A549 (cell line): ENCODE measurements around the gene CACNA1I. TPM values are rescaled to one million over a fixed set of nuclear protein-coding genes. Genes with fewer than 3 reads are reported as not detected.

ENCODE experiments used
- ATAC-seq, 2 experiments: fragments of 200-7000 bp in 1 of 2; fragments of >200 bp in 1 of 2; cut with Nextera tagmentation in 1 of 2; cut with Tn5 transposase in 1 of 2; 3 replicates each; pipeline versions ENCODE4 v1.8.0 to v1.9.1; 2018 to 2020; ENCODE audit warnings: mild to moderate bottlenecking in 1 of 2, moderate library complexity in 1 of 2
- CTCF ChIA-PET: fragments of 300-600 bp; sonication (Branson Sonifier 250); formaldehyde crosslinking; extraction: SDS; loops from one replicate; lab custom pipeline; 2021; ENCODE audit warnings: antibody characterized with exemption, inconsistent platforms; lab: Yijun Ruan, JAX
- POLR2A ChIA-PET: fragments of 350-600 bp; formaldehyde crosslinking; extraction: SDS; loops from one replicate; lab custom pipeline; 2021; ENCODE audit warnings: antibody characterized with exemption, inconsistent platforms; lab: Yijun Ruan, JAX
- DNase-seq, 2 experiments: peaks; one replicate each; pipeline versions ENCODE4 v3.0.0 to v3.0.0-alpha.2; 2011 to 2016; ENCODE audit warnings: low read depth in 1 of 2, low spot score in 1 of 2
- FAIRE-seq: peaks from 2 replicates; lab custom pipeline; 2011; peaks lifted over from hg19 to GRCh38; lab: Jason Lieb, UNC
- H3K27ac ChIP-seq, 2 experiments: fragments of >200 bp; sonication (Bioruptor Twin); formaldehyde crosslinking; 3 replicates each; pipeline ENCODE4 v1.5.1; 2016 to 2017
- H3K4me1 ChIP-seq: fragments of >200 bp; sonication (Bioruptor Twin); formaldehyde crosslinking; 3 replicates; pipeline ENCODE4 v1.6.1; 2016
- H3K4me2 ChIP-seq: fragments of >200 bp; sonication (Bioruptor Twin); formaldehyde crosslinking; 3 replicates; pipeline ENCODE4 v1.6.1; 2016
- H3K4me3 ChIP-seq: fragments of >200 bp; sonication (Bioruptor Twin); formaldehyde crosslinking; 3 replicates; pipeline ENCODE4 v1.5.1; 2016
- H3K9me3 ChIP-seq: fragments of >200 bp; sonication (Bioruptor Twin); formaldehyde crosslinking; 3 replicates; pipeline ENCODE4 v1.6.1; 2016
- BCL3 ChIP-seq: fragments of >200 bp; sonication (Bioruptor Twin); formaldehyde crosslinking; IDR thresholded peaks from 3 replicates; pipeline ENCODE4 v1.6.1; 2016
- BHLHE40 ChIP-seq: IDR thresholded peaks from 2 replicates; pipeline ENCODE4 v1.6.1; 2012; ENCODE audit warnings: low read depth, low read length, inconsistent platforms
- CEBPB ChIP-seq, 2 experiments: fragments of >200 bp in 1 of 2; sonication (Bioruptor Twin) in 1 of 2; formaldehyde crosslinking in 1 of 2; IDR thresholded peaks; 2 replicates each; pipeline ENCODE4 v1.6.1; 2012 to 2016
- EP300 ChIP-seq, 2 experiments: fragments of >200 bp; sonication (Bioruptor Twin); formaldehyde crosslinking; IDR thresholded peaks; 2 replicates in 1 of 2; 3 replicates in 1 of 2; pipeline ENCODE4 v1.6.1; 2016 to 2017
- ESRRA ChIP-seq: fragments of 150-350 bp; IDR thresholded peaks from 2 replicates; pipeline ENCODE4 v1.6.1; 2014; ENCODE audit warnings: mild to moderate bottlenecking, low read length, borderline replicate concordance
- FOSL2 ChIP-seq, 2 experiments: fragments of 450-650 bp in 1 of 2; fragments of >200 bp in 1 of 2; sonication (Bioruptor Twin) in 1 of 2; formaldehyde crosslinking; IDR thresholded peaks; 2 replicates each; pipeline versions ENCODE4 v1.5.0 to v1.6.1; 2016 to 2020; ENCODE audit warnings: mild to moderate bottlenecking in 1 of 2, moderate library complexity in 1 of 2
- FOXS1 ChIP-seq: fragments of 250-450 bp; sonication (Bioruptor Pico); IDR thresholded peaks from 2 replicates; pipeline ENCODE4 v1.5.0; 2020; ENCODE audit warnings: mild to moderate bottlenecking, moderate library complexity
- HDAC2 ChIP-seq: fragments of 200-600 bp; sonication (generic); IDR thresholded peaks from 2 replicates; pipeline ENCODE4 v1.6.1; 2016
- HES2 ChIP-seq: fragments of >200 bp; sonication (Bioruptor Twin); formaldehyde crosslinking; IDR thresholded peaks from 2 replicates; pipeline ENCODE4 v1.6.1; 2016
- HEYL ChIP-seq: fragments of 250-450 bp; sonication (Bioruptor Pico); IDR thresholded peaks from 2 replicates; pipeline ENCODE4 v1.8.0; 2021; ENCODE audit warnings: mild to moderate bottlenecking, moderate library complexity
- HOXA7 ChIP-seq: fragments of 250-450 bp; sonication (Bioruptor Pico); IDR thresholded peaks from 2 replicates; pipeline ENCODE4 v1.5.0; 2020; ENCODE audit warnings: mild to moderate bottlenecking, moderate library complexity
- HOXB13 ChIP-seq: fragments of 250-450 bp; sonication (Bioruptor Pico); IDR thresholded peaks from 2 replicates; pipeline ENCODE4 v1.5.0; 2020; ENCODE audit warnings: low read depth, mild to moderate bottlenecking, moderate library complexity
- JUNB ChIP-seq: fragments of >200 bp; sonication (Bioruptor Twin); formaldehyde crosslinking; IDR thresholded peaks from 2 replicates; pipeline ENCODE4 v1.6.1; 2016
- MAZ ChIP-seq: fragments of 150-350 bp; IDR thresholded peaks from 2 replicates; pipeline ENCODE4 v1.6.1; 2014; ENCODE audit warnings: antibody characterized with exemption, low read depth, low read length, borderline replicate concordance
- MYC ChIP-seq: IDR thresholded peaks from 2 replicates; pipeline ENCODE4 v1.6.1; 2012; ENCODE audit warnings: mild to moderate bottlenecking, inconsistent platforms, low read length, improper control_type of control experiment, borderline replicate concordance
- NPAS2 ChIP-seq: fragments of 250-450 bp; sonication (Bioruptor Pico); IDR thresholded peaks from 2 replicates; pipeline ENCODE4 v1.8.0; 2022; ENCODE audit warnings: mild to moderate bottlenecking, moderate library complexity, borderline replicate concordance
- POLR2AphosphoS2 ChIP-seq: conservative IDR thresholded peaks from 2 replicates; pipeline ENCODE4 v1.6.1; 2012; ENCODE audit warnings: low read length, improper control_type of control experiment, inconsistent platforms
- RAD21 ChIP-seq, 2 experiments: fragments of >200 bp in 1 of 2; sonication (Bioruptor Twin) in 1 of 2; formaldehyde crosslinking in 1 of 2; IDR thresholded peaks in 1 of 2; conservative IDR thresholded peaks in 1 of 2; 2 replicates in 1 of 2; 3 replicates in 1 of 2; pipeline ENCODE4 v1.6.1; 2012 to 2018; ENCODE audit warnings: inconsistent platforms in 1 of 2
- RFX5 ChIP-seq: fragments of 450-650 bp; IDR thresholded peaks from 2 replicates; pipeline ENCODE4 v1.7.1; 2014; ENCODE audit warnings: antibody characterized with exemption, mild to moderate bottlenecking, moderate library complexity
- TFCP2L1 ChIP-seq: fragments of 250-450 bp; sonication (Bioruptor Pico); IDR thresholded peaks from 2 replicates; pipeline ENCODE4 v1.5.0; 2021; ENCODE audit warnings: mild to moderate bottlenecking
- TP53 ChIP-seq: fragments of 250-450 bp; sonication (Bioruptor Pico); IDR thresholded peaks from 2 replicates; pipeline ENCODE4 v1.5.0; 2021; ENCODE audit warnings: mild to moderate bottlenecking, moderate library complexity
- ZC3H11A ChIP-seq: fragments of 450-650 bp; IDR thresholded peaks from 2 replicates; pipeline ENCODE4 v1.6.1; 2014; ENCODE audit warnings: antibody characterized with exemption, mild to moderate bottlenecking
- ZNF302 ChIP-seq: fragments of 250-450 bp; sonication (Bioruptor Pico); IDR thresholded peaks from 2 replicates; pipeline ENCODE4 v1.9.0; 2021; ENCODE audit warnings: inconsistent platforms, mild to moderate bottlenecking, moderate library complexity
- WGBS: methylation state at CpG from one replicate; pipeline ENCODE4 v1.1.6; 2017; ENCODE audit errors: missing lambda C conversion rate; 5-methylcytosine and 5-hydroxymethylcytosine counted together
- polyA plus RNA-seq, 4 experiments: library from polyadenylated mRNA; depleted of rRNA in 3 of 4; stranded (reverse); fragments of >200 nt; fragmentation: RNase III in 1 of 4; extraction: RNeasy Plus Mini Kit Qiagen cat#74134 plus additional on column Dnase treatment in 1 of 4; gene quantifications; 2 replicates in 3 of 4; 3 replicates in 1 of 4; pipeline ENCODE4 v1.2.3, GENCODE V29; 2011 to 2017
- TF ChIP-seq, protein P1 (sequence below): fragments of >200 bp; sonication (Bioruptor Twin); formaldehyde crosslinking; IDR thresholded peaks from 3 replicates; pipeline ENCODE4 v1.5.1; 2016

The CACNA1I gene
- polyA plus RNA-seq, 2 of the 4 experiments (the other 2 are of a cell fraction), result 0.03 to 0.13 TPM

- TF ChIP-seq BCL3 (no peak), FOSL2 (IDR thresholded peaks at IDR 0.05) (no peak), FOSL2 (CRISPR knock-in tag; IDR thresholded peaks at IDR 0.05) (no peak), HES2 (no peak), JUNB (no peak), TFCP2L1 (CRISPR knock-in tag) (no peak), CEBPB (IDR thresholded peaks at IDR 0.05) (peak in 1 of 2 experiments; percentile 22; a peak in 1 of 4 replicates), ZC3H11A (no peak), HOXB13 (CRISPR knock-in tag) (no peak), RFX5 (peak; percentile 76), RAD21 (conservative IDR thresholded peaks at IDR 0.05 in 1 of 2, IDR thresholded peaks at IDR 0.05 in 1 of 2) (peak; percentile 76 to 77), TP53 (CRISPR knock-in tag) (0 out of 2 replicates have a peak, but pooled peaks have one; percentile 28), EP300 (IDR thresholded peaks at IDR 0.05) (no peak)
These were observed 41.7 kb upstream of the CACNA1I start (continued) for GRCh38 chr22:39528681-39529486.

GRCh38 chr22:39529487-39529851 is 41.1 kb upstream of the CACNA1I start:
- Histone ChIP-seq H3K4me3 (no peak overlapping the region), H3K4me1 (peaks cover 29% of the 10 kb centered on the region), H3K27ac (no peak overlapping the region), H3K9me3 (no peaks in the 10 kb centered on the region), H3K4me2 (peak overlapping the region; percentile 68; the same call in 1 of the 3 replicates)
- DNase-seq (no peak), ATAC-seq (no peak), FAIRE-seq (no peak)
- CTCF ChIA-PET, result interaction anchor here (0.7 to 37.2 kb wide), 25 partner anchors 13 to 659 kb away, joined by 3 to 899 read pairs (median 4); partner anchors contain the start of genes RPL3 and TAB1
- WGBS, result 86% methylated on average over 10 of the region's 17 CpGs
- no peak for TF ChIP-seq MAZ
- no peak for TF ChIP-seq HEYL
- TF ChIP-seq FOXS1 (CRISPR knock-in tag), result no peak
- no peak for TF ChIP-seq ESRRA
- no peak for TF ChIP-seq HDAC2
- no peak for TF ChIP-seq NPAS2
- no peak for TF ChIP-seq JUNB
- no peak for TF ChIP-seq POLR2AphosphoS2
- TF ChIP-seq ZNF302, result no peak
- no peak for TF ChIP-seq HOXA7 (CRISPR knock-in tag)
- no peak for TF ChIP-seq TFCP2L1 (CRISPR knock-in tag)
- TF ChIP-seq MYC, result no peak
- TF ChIP-seq, protein P1, sequence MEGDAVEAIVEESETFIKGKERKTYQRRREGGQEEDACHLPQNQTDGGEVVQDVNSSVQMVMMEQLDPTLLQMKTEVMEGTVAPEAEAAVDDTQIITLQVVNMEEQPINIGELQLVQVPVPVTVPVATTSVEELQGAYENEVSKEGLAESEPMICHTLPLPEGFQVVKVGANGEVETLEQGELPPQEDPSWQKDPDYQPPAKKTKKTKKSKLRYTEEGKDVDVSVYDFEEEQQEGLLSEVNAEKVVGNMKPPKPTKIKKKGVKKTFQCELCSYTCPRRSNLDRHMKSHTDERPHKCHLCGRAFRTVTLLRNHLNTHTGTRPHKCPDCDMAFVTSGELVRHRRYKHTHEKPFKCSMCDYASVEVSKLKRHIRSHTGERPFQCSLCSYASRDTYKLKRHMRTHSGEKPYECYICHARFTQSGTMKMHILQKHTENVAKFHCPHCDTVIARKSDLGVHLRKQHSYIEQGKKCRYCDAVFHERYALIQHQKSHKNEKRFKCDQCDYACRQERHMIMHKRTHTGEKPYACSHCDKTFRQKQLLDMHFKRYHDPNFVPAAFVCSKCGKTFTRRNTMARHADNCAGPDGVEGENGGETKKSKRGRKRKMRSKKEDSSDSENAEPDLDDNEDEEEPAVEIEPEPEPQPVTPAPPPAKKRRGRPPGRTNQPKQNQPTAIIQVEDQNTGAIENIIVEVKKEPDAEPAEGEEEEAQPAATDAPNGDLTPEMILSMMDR, result no peak
- TF ChIP-seq BHLHE40, result no peak
- TF ChIP-seq RAD21 (conservative IDR thresholded peaks at IDR 0.05 in 1 of 2, IDR thresholded peaks at IDR 0.05 in 1 of 2), result no peak
- POLR2A ChIA-PET, result interaction anchor here (0.9 to 3.6 kb wide), 5 partner anchors 10 to 515 kb away, joined by 3 to 34 read pairs (median 6); partner anchors contain the start of genes ATF4, MIEF1 and RPL3
